Measurements from ENCODE around the gene APOA4.
"Not testable (repeated sequence)": the region's sequence is repeated elsewhere in the genome, so short reads cannot be mapped to it uniquely, and the experiment has no call there.

APOA4 gene

GRCh38 chr11:116801662-116802061 lies 21.4 kb downstream of the APOA4 start:
- not testable (repeated sequence) for DNase-seq (ENCODE audit: low read depth, low spot score)

GRCh38 chr11:116800610-116801009 lies 22.5 kb downstream of the APOA4 start:
- no peak for DNase-seq (ENCODE audit: low read depth, low spot score)

GRCh38 chr11:116798368-116798767 lies 24.7 kb downstream of the APOA4 start:
- no peak for DNase-seq (ENCODE audit: low read depth, low spot score)

GRCh38 chr11:116797816-116798215 lies 25.3 kb downstream of the APOA4 start:
- no peak for DNase-seq (ENCODE audit: low read depth, low spot score)

GRCh38 chr11:116796548-116796947 lies 26.6 kb downstream of the APOA4 start:
- no peak for DNase-seq (ENCODE audit: low read depth, low spot score)

GRCh38 chr11:116794851-116795250 lies 28.3 kb downstream of the APOA4 start:
- no peak for DNase-seq (ENCODE audit: low read depth, low spot score)

GRCh38 chr11:116793772-116794097 lies 29.4 kb downstream of the APOA4 start:
- no peak for DNase-seq (ENCODE audit: low read depth, low spot score)

- no peak for DNase-seq (ENCODE audit: low read depth, low spot score)
Measured at GRCh38 chr11:116792869-116793771, 30.0 kb downstream of the APOA4 start.

GRCh38 chr11:116792144-116792868 lies 30.8 kb downstream of the APOA4 start:
- DNase-seq (ENCODE audit: low read depth, low spot score): no peak

- no peak for DNase-seq (ENCODE audit: low read depth, low spot score)
Measured at GRCh38 chr11:116791813-116792143, 31.3 kb downstream of the APOA4 start, which contains the start of gene APOA5. Gene APOA5 (minus strand): TSS chr11:116791879. CDS start chr11:116791860, 19 bp downstream.

GRCh38 chr11:116791002-116791812 lies 31.9 kb downstream of the APOA4 start:
- no peak for DNase-seq (ENCODE audit: low read depth, low spot score)

GRCh38 chr11:116790167-116791001 lies 32.7 kb downstream of the APOA4 start:
- no peak for DNase-seq (ENCODE audit: low read depth, low spot score)

GRCh38 chr11:116788975-116789374 lies 34.1 kb downstream of the APOA4 start:
- no peak for DNase-seq (ENCODE audit: low read depth, low spot score)

- DNase-seq (ENCODE audit: low read depth, low spot score): no peak
Measured at GRCh38 chr11:116788534-116788933, 34.6 kb downstream of the APOA4 start.

- no peak for DNase-seq (ENCODE audit: low read depth, low spot score)
Measured at GRCh38 chr11:116787786-116788486, 35.2 kb downstream of the APOA4 start, which contains the start of gene ZPR1. Gene ZPR1 (minus strand): TSS chr11:116788023. CDS start chr11:116787990, 33 bp downstream.

GRCh38 chr11:116787436-116787785 lies 35.7 kb downstream of the APOA4 start:
- DNase-seq (ENCODE audit: low read depth, low spot score): no peak

- no peak for DNase-seq (ENCODE audit: low read depth, low spot score)
Measured at GRCh38 chr11:116786966-116787365, 36.1 kb downstream of the APOA4 start.

GRCh38 chr11:116786326-116786725 lies 36.8 kb downstream of the APOA4 start:
- no peak for DNase-seq (ENCODE audit: low read depth, low spot score)

- DNase-seq (ENCODE audit: low read depth, low spot score): no peak
Measured at GRCh38 chr11:116782728-116783127, 40.4 kb downstream of the APOA4 start.

- DNase-seq (ENCODE audit: low read depth, low spot score): no peak
Measured at GRCh38 chr11:116778556-116778955, 44.5 kb downstream of the APOA4 start.

GRCh38 chr11:116777056-116777455 lies 46.0 kb downstream of the APOA4 start:
- DNase-seq (ENCODE audit: low read depth, low spot score): no peak

Data from iPS DF 19.7 (cell line).